Pancreas (tissue), 10 donors: ENCODE data around the gene VRTN. TPM values are rescaled to one million over a fixed set of nuclear protein-coding genes. Genes with fewer than 3 reads are reported as not detected.

ENCODE experiments used
- ATAC-seq, 4 donors: fragments of 200-7000 bp; cut with Tn5 transposase; one replicate each; pipeline versions ENCODE4 v1.8.0 to v1.9.1; 2020; ENCODE audit warnings: mild to moderate bottlenecking in 4 of 4, moderate library complexity in 4 of 4
- DNase-seq, 6 donors: peaks; one replicate each; pipeline ENCODE4 v3.0.0-alpha.2; 2020
- FAIRE-seq: peaks from 2 replicates; lab custom pipeline; 2012; peaks lifted over from hg19 to GRCh38; lab: Jason Lieb, UNC
- H3K27ac ChIP-seq, 4 donors: fragments of 200-600 bp; sonication (generic); 1 replicate in 3 of 4; 2 replicates in 1 of 4; pipeline versions ENCODE4 v1.5.0 to v1.8.0; 2020
- H3K27me3 ChIP-seq, 4 donors: fragments of 200-600 bp; one replicate each; pipeline ENCODE4 v1.8.0; 2021
- H3K36me3 ChIP-seq, 3 donors: fragments of 200-600 bp; sonication (generic) in 1 of 3; one replicate each; pipeline versions ENCODE4 v1.5.0 to v1.8.0; 2020 to 2021
- H3K4me1 ChIP-seq, 3 donors: fragments of 200-600 bp; one replicate each; pipeline ENCODE4 v1.8.0; 2021
- H3K4me3 ChIP-seq, 4 donors: fragments of 200-600 bp; sonication (generic) in 2 of 4; one replicate each; pipeline versions ENCODE4 v1.5.0 to v1.8.0; 2020 to 2021
- H3K9me3 ChIP-seq, 4 donors: fragments of 200-600 bp; one replicate each; pipeline ENCODE4 v1.8.0; 2021
- CTCF ChIP-seq, 4 donors: fragments of 200-600 bp; sonication (generic) in 3 of 4; IDR thresholded peaks; one replicate each; pipeline versions ENCODE4 v1.5.0 to v1.8.0; 2021; ENCODE audit warnings: antibody characterized with exemption in 4 of 4
- WGBS, 2 donors: extraction: QIAGEN DNeasy Blood & Tissue Kit; methylation state at CpG; one replicate each; pipeline ENCODE4 v1.1.7; 2013; 5-methylcytosine and 5-hydroxymethylcytosine counted together
- intact Hi-C, 3 donors: fragments of 100-400 bp; cut with DNase I; formaldehyde crosslinking; loops; one replicate each; pipeline versions ENCODE4 v1.11.1 to v1.14.2; 2022
- polyA plus RNA-seq, 2 donors: library from polyadenylated mRNA; stranded (reverse); fragments of 200-250 nt; gene quantifications; one replicate each; pipeline ENCODE4 v1.2.3, GENCODE V29; 2013
- total RNA-seq, 6 donors: library from RNA; stranded (reverse); fragmentation: NEBNext Ultra II Directional in 4 of 6; extraction: Animal tissue kit (Norgen Biotek cat#: 25700) in 4 of 6; gene quantifications; one replicate each; pipeline versions ENCODE4 v1.2.1 to v1.2.4, GENCODE V29; 2021 to 2023
- donor health status: healthy with polysubstance abuse.
- donor health status: DM: no; HTN: no; CAD: no; lungs with moderate emphysema.
- donor health status: DM: no; HTN: no; CAD: no.
- donor health status: control.
- donor health status: control.
- donor health status: Bipolar disorder and iron deficiency.
- donor health status: DM: yes; HTN: yes; CAD: no.
- donor health status: DM: no; HTN: no; CAD: no.
- donor health status: DM: no; HTN: no; CAD: no.
- donor health status: DM: yes; HTN: yes; CAD: no.

Gene VRTN
- total and polyA plus RNA-seq, 8 donors: 0.05 to 0.16 (median 0.12) TPM; not detected in 5

- no peak overlapping the region for H3K4me3 ChIP-seq
- H3K27me3 ChIP-seq: no peaks in the 10 kb centered on the region
- FAIRE-seq: no peak
- 62 to 71% methylated on average over 7 of the region's 7 CpGs for WGBS, 2 donors
- no peak overlapping the region for H3K27ac ChIP-seq
- ATAC-seq: no peak
- intact Hi-C loops: no loop called here
- DNase-seq: no peak
- TF ChIP-seq CTCF (IDR thresholded peaks at IDR 0.05): no peak
- H3K9me3 ChIP-seq: no peaks in the 10 kb centered on the region
- H3K36me3 ChIP-seq: no peaks in the 10 kb centered on the region
- H3K4me1 ChIP-seq: no peaks in the 10 kb centered on the region
Observed at GRCh38 chr14:74404435-74404834, 56.2 kb downstream of the VRTN start.

GRCh38 chr14:74405663-74406062 is 57.4 kb downstream of the VRTN start:
- no peak for FAIRE-seq
- 70 to 80% methylated on average over 4 of the region's 4 CpGs for WGBS, 2 donors
- no peak for DNase-seq
- no peaks in the 10 kb centered on the region for H3K27me3 ChIP-seq
- H3K4me1 ChIP-seq: no peaks in the 10 kb centered on the region
- no peaks in the 10 kb centered on the region for H3K9me3 ChIP-seq
- no peak for ATAC-seq
- H3K27ac ChIP-seq: no peak overlapping the region
- intact Hi-C loops: no loop called here
- H3K36me3 ChIP-seq: no peaks in the 10 kb centered on the region
- no peak overlapping the region for H3K4me3 ChIP-seq
- TF ChIP-seq CTCF (IDR thresholded peaks at IDR 0.05): no peak

GRCh38 chr14:74407021-74407800 is 58.9 kb downstream of the VRTN start:
- H3K27me3 ChIP-seq: no peaks in the 10 kb centered on the region
- H3K4me1 ChIP-seq: no peaks in the 10 kb centered on the region
- ATAC-seq (no peak), FAIRE-seq (no peak), DNase-seq (no peak)
- no peaks in the 10 kb centered on the region for H3K9me3 ChIP-seq
- intact Hi-C loops: no loop called here
- no peak overlapping the region for H3K4me3 ChIP-seq
- no peak overlapping the region for H3K27ac ChIP-seq
- no peak for TF ChIP-seq CTCF (IDR thresholded peaks at IDR 0.05)
- 87 to 89% methylated on average over 17 of the region's 17 CpGs for WGBS, 2 donors
- no peaks in the 10 kb centered on the region for H3K36me3 ChIP-seq

- H3K4me3 ChIP-seq: no peak overlapping the region
- H3K4me1 ChIP-seq: no peaks in the 10 kb centered on the region
- no peak overlapping the region for H3K27ac ChIP-seq
- ATAC-seq (no peak), FAIRE-seq (no peak), DNase-seq (no peak)
- intact Hi-C loops: no loop called here
- TF ChIP-seq CTCF (IDR thresholded peaks at IDR 0.05): no peak
- no peaks in the 10 kb centered on the region for H3K9me3 ChIP-seq
- H3K36me3 ChIP-seq: no peaks in the 10 kb centered on the region
- no peaks in the 10 kb centered on the region for H3K27me3 ChIP-seq
- 92 to 95% methylated on average over 5 of the region's 5 CpGs for WGBS, 2 donors
Observed at GRCh38 chr14:74407801-74408154, 59.5 kb downstream of the VRTN start.

GRCh38 chr14:74408870-74409269 is 60.6 kb downstream of the VRTN start:
- Histone ChIP-seq H3K4me3 (no peak overlapping the region), H3K9me3 (no peaks in the 10 kb centered on the region), H3K36me3 (no peaks in the 10 kb centered on the region), H3K27me3 (no peaks in the 10 kb centered on the region), H3K27ac (no peak overlapping the region), H3K4me1 (no peaks in the 10 kb centered on the region)
- TF ChIP-seq CTCF (IDR thresholded peaks at IDR 0.05): no peak
- intact Hi-C loops: no loop called here
- WGBS, 2 donors: 89 to 94% methylated on average over 3 of the region's 3 CpGs
- FAIRE-seq (no peak), DNase-seq (no peak), ATAC-seq (no peak)
